OCI-LY1 (cell line): ENCODE data around the gene GMDS.

Experiments used
- EZH2 ChIP-seq: fragments of 200-600 bp; sonication (generic), shearing (Covaris generic); IDR thresholded peaks from 2 replicates; pipeline ENCODE4 v1.8.0; 2017; ENCODE audit warnings: borderline replicate concordance, mixed run types, mild to moderate bottlenecking, antibody characterized with exemption, low read length, moderate library complexity, mixed read lengths
- TF ChIP-seq, protein P1 (sequence below): fragments of 200-600 bp; sonication (generic), shearing (Covaris generic); IDR thresholded peaks from 2 replicates; pipeline ENCODE4 v1.5.1; 2017; ENCODE audit warnings: mild to moderate bottlenecking, antibody characterized with exemption, low read length, moderate library complexity, mixed read lengths

DNA sequence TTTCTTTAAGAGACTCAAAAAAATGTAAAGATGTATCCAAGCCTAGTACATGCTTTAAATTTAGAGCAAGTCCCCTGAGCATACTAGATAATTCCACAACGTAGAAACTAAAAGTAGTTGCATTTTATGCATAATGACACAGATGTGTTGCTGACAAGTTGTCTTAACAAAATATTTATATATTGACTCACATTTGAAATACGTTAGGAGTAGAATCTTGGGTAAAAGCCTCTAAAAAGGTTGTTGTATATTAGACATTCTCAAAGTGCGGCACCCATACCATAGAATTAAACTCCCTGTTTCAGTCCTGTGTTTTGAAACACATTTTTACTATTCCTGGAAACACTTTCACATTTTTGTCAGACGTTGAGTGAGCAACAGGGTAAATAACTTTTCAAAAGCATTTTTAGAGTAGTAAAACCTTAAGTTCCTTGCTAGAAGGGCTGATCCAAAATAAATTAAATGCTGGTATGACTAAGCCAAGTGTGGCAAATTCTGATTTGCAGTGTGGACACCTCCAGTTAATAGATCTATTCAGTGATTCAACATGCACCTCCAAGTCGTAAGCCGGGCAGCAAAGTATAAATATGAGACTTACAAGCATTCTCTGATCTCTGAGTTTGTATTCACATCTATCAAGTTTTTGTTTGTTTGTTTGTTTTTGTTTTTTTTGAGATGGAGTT is 97.5 kb downstream of the GMDS start:
- TF ChIP-seq, protein P1, sequence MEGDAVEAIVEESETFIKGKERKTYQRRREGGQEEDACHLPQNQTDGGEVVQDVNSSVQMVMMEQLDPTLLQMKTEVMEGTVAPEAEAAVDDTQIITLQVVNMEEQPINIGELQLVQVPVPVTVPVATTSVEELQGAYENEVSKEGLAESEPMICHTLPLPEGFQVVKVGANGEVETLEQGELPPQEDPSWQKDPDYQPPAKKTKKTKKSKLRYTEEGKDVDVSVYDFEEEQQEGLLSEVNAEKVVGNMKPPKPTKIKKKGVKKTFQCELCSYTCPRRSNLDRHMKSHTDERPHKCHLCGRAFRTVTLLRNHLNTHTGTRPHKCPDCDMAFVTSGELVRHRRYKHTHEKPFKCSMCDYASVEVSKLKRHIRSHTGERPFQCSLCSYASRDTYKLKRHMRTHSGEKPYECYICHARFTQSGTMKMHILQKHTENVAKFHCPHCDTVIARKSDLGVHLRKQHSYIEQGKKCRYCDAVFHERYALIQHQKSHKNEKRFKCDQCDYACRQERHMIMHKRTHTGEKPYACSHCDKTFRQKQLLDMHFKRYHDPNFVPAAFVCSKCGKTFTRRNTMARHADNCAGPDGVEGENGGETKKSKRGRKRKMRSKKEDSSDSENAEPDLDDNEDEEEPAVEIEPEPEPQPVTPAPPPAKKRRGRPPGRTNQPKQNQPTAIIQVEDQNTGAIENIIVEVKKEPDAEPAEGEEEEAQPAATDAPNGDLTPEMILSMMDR, result no peak
- TF ChIP-seq EZH2, result no peak
